Measurements from ENCODE around the gene SHC3.

Gene SHC3

DNA sequence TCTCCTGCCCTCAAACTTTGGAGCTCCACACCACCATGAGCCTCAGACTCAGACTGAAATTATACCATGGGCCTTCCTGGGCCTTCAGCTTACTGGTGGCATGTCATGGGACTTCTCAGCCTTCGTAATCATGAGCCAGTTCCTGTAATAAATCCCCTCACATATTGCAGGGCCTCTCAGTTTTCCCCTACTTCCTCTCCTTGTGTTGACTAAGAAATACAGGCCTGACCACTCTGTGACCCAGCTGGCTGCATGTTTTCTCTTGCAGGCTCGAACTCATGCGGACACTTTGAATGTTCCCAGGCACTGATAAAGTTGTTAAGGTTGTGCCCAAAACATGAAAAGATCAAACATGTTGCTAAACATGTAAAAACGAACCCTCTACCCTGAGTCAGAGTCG, 26.2 kb upstream of the SHC3 start:
- H3K4me3 ChIP-seq (replicated peaks; ENCODE audit: low read depth, low read length) = no peak overlapping the region
- TF ChIP-seq, protein P1, sequence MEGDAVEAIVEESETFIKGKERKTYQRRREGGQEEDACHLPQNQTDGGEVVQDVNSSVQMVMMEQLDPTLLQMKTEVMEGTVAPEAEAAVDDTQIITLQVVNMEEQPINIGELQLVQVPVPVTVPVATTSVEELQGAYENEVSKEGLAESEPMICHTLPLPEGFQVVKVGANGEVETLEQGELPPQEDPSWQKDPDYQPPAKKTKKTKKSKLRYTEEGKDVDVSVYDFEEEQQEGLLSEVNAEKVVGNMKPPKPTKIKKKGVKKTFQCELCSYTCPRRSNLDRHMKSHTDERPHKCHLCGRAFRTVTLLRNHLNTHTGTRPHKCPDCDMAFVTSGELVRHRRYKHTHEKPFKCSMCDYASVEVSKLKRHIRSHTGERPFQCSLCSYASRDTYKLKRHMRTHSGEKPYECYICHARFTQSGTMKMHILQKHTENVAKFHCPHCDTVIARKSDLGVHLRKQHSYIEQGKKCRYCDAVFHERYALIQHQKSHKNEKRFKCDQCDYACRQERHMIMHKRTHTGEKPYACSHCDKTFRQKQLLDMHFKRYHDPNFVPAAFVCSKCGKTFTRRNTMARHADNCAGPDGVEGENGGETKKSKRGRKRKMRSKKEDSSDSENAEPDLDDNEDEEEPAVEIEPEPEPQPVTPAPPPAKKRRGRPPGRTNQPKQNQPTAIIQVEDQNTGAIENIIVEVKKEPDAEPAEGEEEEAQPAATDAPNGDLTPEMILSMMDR (IDR thresholded peaks at IDR 0.05; ENCODE audit: low read depth, low read length, missing control alignments) = no peak
- no peak for DNase-seq (ENCODE audit: extremely low read depth, low read depth)

DNA sequence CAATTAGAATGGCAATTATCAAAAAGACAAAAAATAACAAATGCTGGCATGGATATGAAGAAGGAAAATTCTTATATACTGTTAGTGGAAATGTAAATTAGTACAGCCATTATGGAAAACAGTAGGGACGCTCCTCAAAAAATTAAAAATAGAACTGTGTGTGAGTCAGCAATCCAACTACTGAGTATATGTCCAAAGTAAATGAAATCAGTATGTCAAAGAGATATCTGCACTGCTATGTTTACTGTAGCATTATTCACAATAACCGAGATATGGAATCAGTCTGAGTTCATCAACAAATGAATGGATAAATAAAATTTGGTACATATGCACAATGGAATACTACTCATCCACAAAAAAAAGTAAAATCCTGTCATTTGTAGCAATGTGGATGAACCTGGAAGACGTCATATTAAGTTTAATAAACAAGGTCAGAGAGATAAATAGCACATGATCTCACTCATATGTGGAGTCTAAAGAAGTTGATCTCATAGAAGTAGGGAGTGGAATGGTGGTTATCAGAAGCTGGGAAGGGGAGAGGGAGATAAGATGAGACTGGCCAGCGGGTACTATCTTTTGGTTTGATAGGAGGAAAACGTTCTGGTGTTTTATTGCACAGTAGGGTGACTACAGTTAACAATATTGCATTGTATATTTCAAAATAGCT, 16.6 kb upstream of the SHC3 start:
- DNase-seq (ENCODE audit: extremely low read depth, low read depth) = no peak
- TF ChIP-seq, protein P1 (IDR thresholded peaks at IDR 0.05; ENCODE audit: low read depth, low read length, missing control alignments) = no peak
- no peak overlapping the region for H3K4me3 ChIP-seq (replicated peaks; ENCODE audit: low read depth, low read length)

DNA sequence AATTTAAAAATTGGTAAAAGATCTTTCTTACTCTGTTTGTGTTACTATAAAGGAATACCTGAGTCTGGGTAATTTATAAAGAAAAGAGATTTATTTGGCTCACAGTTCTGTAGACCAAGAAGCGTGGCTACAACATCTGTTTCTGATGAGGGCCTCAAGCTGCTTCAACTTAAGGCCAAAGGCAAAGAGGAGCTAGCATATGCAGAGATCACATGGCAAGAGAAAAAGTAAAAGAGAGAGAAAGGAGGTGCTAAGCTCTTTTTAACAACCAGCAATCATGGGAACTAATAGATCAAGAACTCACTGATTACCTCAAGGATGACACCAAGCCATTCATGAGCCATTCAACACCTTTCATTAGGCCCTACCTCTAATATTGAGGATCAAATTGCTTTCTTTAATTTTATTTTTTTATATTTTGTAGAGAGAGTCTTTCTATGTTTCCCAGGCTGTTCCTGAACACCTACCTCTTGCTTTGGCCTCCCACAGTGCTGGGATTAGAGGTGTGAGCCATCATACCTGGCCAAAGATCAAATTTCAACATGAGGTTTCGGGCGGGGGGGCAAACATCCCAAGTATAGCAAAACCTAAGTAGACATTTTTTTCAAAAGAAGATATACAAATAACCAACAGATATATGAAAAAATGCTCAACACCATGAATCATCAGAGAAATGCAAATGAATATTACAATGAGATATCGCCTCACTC, 16.0 kb upstream of the SHC3 start:
- TF ChIP-seq, protein P1 (IDR thresholded peaks at IDR 0.05; ENCODE audit: low read depth, low read length, missing control alignments) = no peak
- no peak overlapping the region for H3K4me3 ChIP-seq (replicated peaks; ENCODE audit: low read depth, low read length)
- DNase-seq (ENCODE audit: extremely low read depth, low read depth) = no peak

DNA sequence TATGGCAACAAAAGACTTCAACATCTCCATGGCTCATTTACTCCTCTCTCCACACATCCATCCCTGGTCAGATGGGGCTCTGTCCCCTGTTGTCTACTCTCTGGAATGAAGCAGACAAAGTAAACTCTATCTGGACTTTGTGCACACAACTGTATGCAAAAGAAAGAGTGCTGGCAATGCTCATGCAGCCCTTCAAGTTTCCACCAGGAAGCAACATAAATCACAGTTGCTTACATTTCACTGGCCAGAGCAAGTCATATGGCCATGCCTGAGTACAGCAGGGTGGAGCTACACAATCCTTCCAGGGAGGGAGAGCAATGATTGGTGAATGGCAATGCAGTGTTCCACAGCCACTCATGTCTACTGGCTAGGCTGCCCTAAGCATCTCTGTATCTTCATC, 12.4 kb upstream of the SHC3 start:
- DNase-seq (ENCODE audit: extremely low read depth, low read depth) = no peak
- no peak overlapping the region for H3K4me3 ChIP-seq (replicated peaks; ENCODE audit: low read depth, low read length)
- TF ChIP-seq, protein P1 (IDR thresholded peaks at IDR 0.05; ENCODE audit: low read depth, low read length, missing control alignments) = no peak

DNA sequence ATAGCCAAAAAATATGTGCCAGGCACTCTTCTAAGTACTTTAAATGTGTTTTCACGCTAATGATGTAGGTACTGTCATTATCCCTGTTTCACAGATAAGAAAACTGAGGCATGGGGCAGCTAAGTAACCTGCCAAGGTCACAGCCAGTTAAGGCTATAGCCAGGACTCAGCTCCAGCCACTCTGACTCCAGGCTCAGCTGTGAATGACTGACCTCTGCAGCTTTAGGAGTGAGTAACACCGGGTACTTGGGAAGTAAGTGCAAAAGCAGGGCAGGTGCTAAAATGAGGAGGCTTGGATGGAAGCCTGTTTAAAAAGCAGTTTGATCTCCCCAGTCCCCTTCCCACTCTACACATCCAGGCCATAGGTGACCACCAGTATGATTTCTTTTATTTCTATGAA, 10.6 kb upstream of the SHC3 start:
- TF ChIP-seq, protein P1 (IDR thresholded peaks at IDR 0.05; ENCODE audit: low read depth, low read length, missing control alignments) = no peak
- no peak for DNase-seq (ENCODE audit: extremely low read depth, low read depth)
- H3K4me3 ChIP-seq (replicated peaks; ENCODE audit: low read depth, low read length) = no peak overlapping the region

DNA sequence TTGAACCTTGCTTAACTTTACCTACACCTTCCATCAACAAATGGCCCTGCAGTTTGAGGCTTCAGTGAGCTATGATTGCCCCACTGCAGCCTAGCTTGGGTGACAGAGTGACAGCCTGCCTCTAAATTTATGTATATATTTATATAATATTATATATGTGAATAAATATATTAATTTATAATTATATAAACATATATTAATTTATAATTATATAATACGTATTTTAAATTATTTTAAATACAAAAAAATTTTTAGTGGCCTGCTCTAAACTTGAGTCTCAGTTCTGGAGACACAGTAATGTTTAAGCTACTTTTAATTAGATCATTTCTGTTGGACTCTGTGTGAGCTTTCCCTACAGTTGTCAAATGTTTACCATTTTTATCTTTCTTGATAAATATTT, 9.3 kb upstream of the SHC3 start:
- no peak overlapping the region for H3K4me3 ChIP-seq (replicated peaks; ENCODE audit: low read depth, low read length)
- TF ChIP-seq, protein P1 (IDR thresholded peaks at IDR 0.05; ENCODE audit: low read depth, low read length, missing control alignments) = no peak
- DNase-seq (ENCODE audit: extremely low read depth, low read depth) = no peak
